SJSA1 (cell line): ENCODE results near the gene DLGAP1. TPM values are rescaled to one million over a fixed set of nuclear protein-coding genes. Genes with fewer than 3 reads are reported as not detected.

Experiments
- DNase-seq, 2 experiments: peaks; one replicate each; pipeline ENCODE4 v3.0.0-alpha.2; 2015 to 2020; ENCODE audit warnings: low spot score in 2 of 2, low read depth in 1 of 2
- H3K27ac ChIP-seq: fragments of 250-450 bp; sonication (Bioruptor Pico); 2 replicates; pipeline ENCODE4 v1.5.1; 2020; ENCODE audit warnings: mild to moderate bottlenecking, moderate library complexity
- H3K27me3 ChIP-seq: fragments of 250-450 bp; sonication (Bioruptor Pico); replicated peaks from 2 replicates; pipeline ENCODE4 v1.5.1; 2020; ENCODE audit warnings: mild to moderate bottlenecking, moderate library complexity
- H3K36me3 ChIP-seq: fragments of 250-450 bp; sonication (Bioruptor Pico); 2 replicates; pipeline ENCODE4 v1.5.1; 2020; ENCODE audit warnings: mild to moderate bottlenecking
- H3K4me1 ChIP-seq: fragments of 250-450 bp; sonication (Bioruptor Pico); replicated peaks from 2 replicates; pipeline ENCODE4 v1.6.1; 2021; ENCODE audit warnings: mild to moderate bottlenecking
- H3K4me3 ChIP-seq: fragments of 250-450 bp; sonication (Bioruptor Pico); 2 replicates; pipeline ENCODE4 v1.5.1; 2020; ENCODE audit warnings: mild to moderate bottlenecking
- H3K9me3 ChIP-seq: fragments of 250-450 bp; sonication (Bioruptor Pico); replicated peaks from 2 replicates; pipeline ENCODE4 v1.5.1; 2020; ENCODE audit warnings: mild to moderate bottlenecking
- total RNA-seq: library from RNA; depleted of rRNA; stranded (reverse); fragments of >200 nt; shearing (Covaris generic); gene quantifications from 2 replicates; pipeline ENCODE4 v1.2.3, GENCODE V29; 2014

The DLGAP1 gene
- total RNA-seq, 1 experiment from 2014 or later, result not detected

GRCh38 chr18:3448838-3449511 lies 1006.1 kb downstream of the DLGAP1 start:
- H3K36me3 ChIP-seq, result peaks cover 14% of the 10 kb centered on the region
- DNase-seq, result peak; percentile 87 to 92
- peak overlapping the region; percentile 91 for H3K27ac ChIP-seq
- H3K4me3 ChIP-seq, result peak overlapping the region; percentile 67
- no peaks in the 10 kb centered on the region for H3K9me3 ChIP-seq
- peaks cover 22% of the 10 kb centered on the region for H3K4me1 ChIP-seq
- no peaks in the 10 kb centered on the region for H3K27me3 ChIP-seq

GRCh38 chr18:3447895-3448837 lies 1006.9 kb downstream of the DLGAP1 start:
- peaks cover 14% of the 10 kb centered on the region for H3K36me3 ChIP-seq
- H3K4me3 ChIP-seq, result peak overlapping the region; percentile 67
- H3K27ac ChIP-seq, result peak overlapping the region; percentile 91
- H3K4me1 ChIP-seq, result peaks cover 18% of the 10 kb centered on the region
- H3K9me3 ChIP-seq, result no peaks in the 10 kb centered on the region
- DNase-seq, result peak; percentile 98 to 99
- no peaks in the 10 kb centered on the region for H3K27me3 ChIP-seq

GRCh38 chr18:3447068-3447894 lies 1007.8 kb downstream of the DLGAP1 start:
- peaks cover 14% of the 10 kb centered on the region for H3K36me3 ChIP-seq
- no peaks in the 10 kb centered on the region for H3K9me3 ChIP-seq
- peak overlapping the region; percentile 91 for H3K27ac ChIP-seq
- H3K27me3 ChIP-seq, result no peaks in the 10 kb centered on the region
- H3K4me1 ChIP-seq, result peaks cover 12% of the 10 kb centered on the region
- H3K4me3 ChIP-seq, result peak overlapping the region; percentile 67
- DNase-seq, result peak in 1 of 2 experiments; percentile 51
